ENCODE results near the gene JMJD8.

Gene JMJD8

GRCh38 chr16:642189-643049 lies 41.7 kb downstream of the JMJD8 start:
- DNase-seq (ENCODE audit: low read depth in 2 of 2, low spot score in 1 of 2), result no peak

DNA sequence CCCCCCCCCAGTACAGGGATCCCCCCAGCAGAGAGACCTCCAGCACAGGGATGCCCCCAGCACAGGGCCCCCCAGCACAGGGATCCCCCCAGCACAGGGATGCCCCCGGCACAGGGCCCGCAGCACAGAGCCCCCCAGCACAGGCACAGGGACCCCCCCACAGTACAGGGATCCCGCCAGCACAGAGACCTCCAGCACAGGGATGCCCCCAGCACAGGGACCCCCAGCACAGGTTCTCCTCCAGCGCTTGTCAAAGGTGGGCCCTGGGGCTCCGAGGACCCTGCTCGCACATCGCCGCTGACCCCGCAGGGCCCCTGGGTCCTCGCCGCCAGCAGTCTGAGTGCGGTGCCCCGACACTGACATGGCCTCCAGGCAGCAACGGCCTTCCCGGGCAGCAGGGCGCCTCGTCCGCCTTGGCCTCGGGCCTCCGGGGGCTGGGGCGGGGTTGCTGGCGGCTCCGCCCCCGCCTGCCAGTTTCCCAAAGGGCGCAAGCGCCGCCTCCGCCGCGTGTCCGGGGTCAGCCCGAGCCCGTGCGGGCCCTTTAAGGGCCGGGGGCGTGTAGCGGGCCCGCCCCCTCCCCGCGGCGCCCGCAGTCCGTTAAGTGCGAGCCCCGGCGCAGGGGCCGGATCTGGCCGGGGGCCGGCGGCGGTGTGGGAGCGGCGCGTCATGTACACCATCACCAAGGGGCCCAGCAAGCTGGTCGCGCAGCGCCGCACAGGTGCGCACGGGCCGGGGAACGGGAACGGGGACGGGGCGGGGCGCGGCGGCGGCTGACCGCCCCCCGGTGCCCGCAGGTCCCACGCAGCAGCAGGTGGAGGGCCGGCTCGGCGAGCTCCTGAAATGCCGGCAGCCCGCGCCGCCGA lies 42.6 kb downstream of the JMJD8 start, which contains the start of gene MCRIP2:
Gene MCRIP2, plus strand, starts transcription at position 503 of the 863 bp plus-strand sequence. Its CDS starts 164 bp downstream, at position 667.
- DNase-seq (ENCODE audit: low read depth in 2 of 2, low spot score in 1 of 2), result peak in 1 of 2 donors; percentile 15

DNA sequence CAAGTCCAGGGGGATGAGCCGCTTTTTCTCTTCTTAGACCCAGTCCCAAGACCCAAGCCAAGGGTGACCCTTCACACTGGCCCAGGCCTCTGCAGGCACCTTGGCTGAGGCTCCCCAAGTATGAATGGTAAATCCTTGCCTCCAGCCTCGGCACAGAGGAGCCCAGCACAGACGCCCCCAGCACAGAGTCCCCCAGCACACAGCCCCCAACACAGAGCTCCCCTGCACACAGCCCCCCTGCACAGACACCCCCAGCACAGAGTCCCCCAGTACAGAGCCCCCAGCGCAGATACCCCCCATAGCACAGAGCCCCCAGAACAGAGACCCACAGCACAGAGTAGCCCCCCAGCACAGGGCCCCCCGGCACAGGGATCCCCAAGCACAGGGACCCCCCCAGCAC lies 43.5 kb downstream of the JMJD8 start:
- DNase-seq (ENCODE audit: low read depth in 2 of 2, low spot score in 1 of 2), result no peak

- DNase-seq (ENCODE audit: low read depth in 2 of 2, low spot score in 1 of 2), result no peak
Observed at GRCh38 chr16:638836-639235, 45.3 kb downstream of the JMJD8 start.

DNA sequence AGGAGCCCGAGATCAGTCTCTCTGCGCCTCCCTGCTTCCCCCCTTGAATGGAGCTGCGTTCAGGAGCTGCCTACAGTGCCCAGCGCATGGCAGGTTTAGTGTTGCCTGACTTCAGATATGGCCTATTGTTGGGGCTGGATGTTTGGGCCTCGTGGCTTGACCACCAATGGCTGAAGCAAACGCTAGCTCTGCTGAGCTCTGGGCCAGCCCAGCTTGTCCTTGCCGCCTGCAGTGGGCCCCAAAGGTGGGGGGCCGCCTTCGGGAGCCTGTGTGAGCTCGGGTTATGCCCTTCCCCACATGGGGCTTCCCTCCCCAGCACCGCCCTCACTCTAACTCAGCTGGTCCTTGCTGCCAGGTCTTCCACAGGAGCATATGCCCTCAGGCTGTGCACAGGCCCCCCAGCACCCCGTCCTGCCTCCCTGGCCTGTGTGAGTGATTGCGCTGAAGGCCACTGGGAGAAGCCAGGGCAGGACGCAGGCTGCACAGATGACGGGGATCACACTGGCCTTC lies 46.0 kb downstream of the JMJD8 start:
- DNase-seq (ENCODE audit: low read depth in 2 of 2, low spot score in 1 of 2), result no peak

- DNase-seq (ENCODE audit: low read depth in 2 of 2, low spot score in 1 of 2), result peak; percentile 73 to 77
Observed at GRCh38 chr16:637081-638018, 46.8 kb downstream of the JMJD8 start.

GRCh38 chr16:636206-637080 lies 47.7 kb downstream of the JMJD8 start, which contains the start of gene METTL26:
METTL26 (minus strand) TSS chr16:636305; CDS start chr16:636290, 15 bp downstream.
- DNase-seq (ENCODE audit: low read depth in 2 of 2, low spot score in 1 of 2), result peak; percentile 81 to 84

GRCh38 chr16:635573-636205 lies 48.4 kb downstream of the JMJD8 start:
- no peak for DNase-seq (ENCODE audit: low read depth in 2 of 2, low spot score in 1 of 2)

GRCh38 chr16:634996-635395 lies 49.1 kb downstream of the JMJD8 start:
- no peak for DNase-seq (ENCODE audit: low read depth in 2 of 2, low spot score in 1 of 2)

DNA sequence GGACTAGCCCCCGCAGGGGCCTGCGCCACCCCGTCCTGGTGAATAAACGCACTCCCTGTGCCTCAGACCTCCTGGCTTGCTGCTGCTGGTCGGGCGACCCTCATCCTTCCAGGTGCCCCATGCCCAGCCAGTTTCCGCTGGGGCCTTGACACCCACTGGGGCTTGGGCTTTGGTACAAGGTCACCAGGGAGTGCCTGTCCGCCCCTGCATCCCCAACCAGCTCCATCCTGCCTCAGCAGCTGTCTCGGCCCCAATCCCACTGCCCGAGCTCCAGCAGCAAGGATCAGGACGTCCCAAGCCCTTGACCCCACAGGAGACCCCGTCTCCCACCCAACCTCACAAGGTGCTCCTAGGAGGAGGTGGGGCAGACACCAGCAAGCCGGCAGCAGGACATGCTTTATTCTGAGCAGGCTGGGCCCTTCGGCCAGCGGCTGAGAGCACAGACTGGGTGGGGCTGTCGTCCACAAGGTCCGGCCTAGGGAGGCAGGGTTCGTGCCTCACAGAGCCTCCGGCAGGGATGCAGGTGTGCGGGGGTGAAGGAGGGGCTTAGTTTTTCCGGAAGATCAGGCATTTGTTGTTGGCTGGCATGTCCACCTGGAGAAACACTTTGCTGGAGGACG lies 50.0 kb downstream of the JMJD8 start:
- DNase-seq (ENCODE audit: low read depth in 2 of 2, low spot score in 1 of 2), result no peak

DNA sequence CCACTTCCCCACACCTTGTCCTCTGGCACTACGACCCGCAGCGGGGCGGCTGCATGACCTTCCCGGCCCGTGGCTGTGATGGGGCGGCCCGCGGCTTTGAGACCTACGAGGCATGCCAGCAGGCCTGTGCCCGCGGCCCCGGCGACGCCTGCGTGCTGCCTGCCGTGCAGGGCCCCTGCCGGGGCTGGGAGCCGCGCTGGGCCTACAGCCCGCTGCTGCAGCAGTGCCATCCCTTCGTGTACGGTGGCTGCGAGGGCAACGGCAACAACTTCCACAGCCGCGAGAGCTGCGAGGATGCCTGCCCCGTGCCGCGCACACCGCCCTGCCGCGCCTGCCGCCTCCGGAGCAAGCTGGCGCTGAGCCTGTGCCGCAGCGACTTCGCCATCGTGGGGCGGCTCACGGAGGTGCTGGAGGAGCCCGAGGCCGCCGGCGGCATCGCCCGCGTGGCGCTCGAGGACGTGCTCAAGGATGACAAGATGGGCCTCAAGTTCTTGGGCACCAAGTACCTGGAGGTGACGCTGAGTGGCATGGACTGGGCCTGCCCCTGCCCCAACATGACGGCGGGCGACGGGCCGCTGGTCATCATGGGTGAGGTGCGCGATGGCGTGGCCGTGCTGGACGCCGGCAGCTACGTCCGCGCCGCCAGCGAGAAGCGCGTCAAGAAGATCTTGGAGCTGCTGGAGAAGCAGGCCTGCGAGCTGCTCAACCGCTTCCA lies 50.6 kb downstream of the JMJD8 start:
- no peak for DNase-seq (ENCODE audit: low read depth in 2 of 2, low spot score in 1 of 2)

DNA sequence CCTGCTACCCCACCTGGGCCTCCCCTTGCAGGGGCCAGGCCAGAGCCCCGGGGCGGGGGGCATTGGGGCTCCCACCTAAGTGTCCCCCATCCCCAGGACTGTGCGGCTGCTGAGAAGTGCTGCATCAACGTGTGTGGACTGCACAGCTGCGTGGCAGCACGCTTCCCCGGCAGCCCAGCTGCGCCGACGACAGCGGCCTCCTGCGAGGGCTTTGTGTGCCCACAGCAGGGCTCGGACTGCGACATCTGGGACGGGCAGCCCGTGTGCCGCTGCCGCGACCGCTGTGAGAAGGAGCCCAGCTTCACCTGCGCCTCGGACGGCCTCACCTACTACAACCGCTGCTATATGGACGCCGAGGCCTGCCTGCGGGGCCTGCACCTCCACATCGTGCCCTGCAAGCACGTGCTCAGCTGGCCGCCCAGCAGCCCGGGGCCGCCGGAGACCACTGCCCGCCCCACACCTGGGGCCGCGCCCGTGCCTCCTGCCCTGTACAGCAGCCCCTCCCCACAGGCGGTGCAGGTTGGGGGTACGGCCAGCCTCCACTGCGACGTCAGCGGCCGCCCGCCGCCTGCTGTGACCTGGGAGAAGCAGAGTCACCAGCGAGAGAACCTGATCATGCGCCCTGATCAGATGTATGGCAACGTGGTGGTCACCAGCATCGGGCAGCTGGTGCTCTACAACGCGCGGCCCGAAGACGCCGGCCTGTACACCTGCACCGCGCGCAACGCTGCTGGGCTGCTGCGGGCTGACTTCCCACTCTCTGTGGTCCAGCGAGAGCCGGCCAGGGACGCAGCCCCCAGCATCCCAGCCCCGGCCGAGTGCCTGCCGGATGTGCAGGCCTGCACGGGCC lies 51.4 kb downstream of the JMJD8 start:
- no peak for DNase-seq (ENCODE audit: low read depth in 2 of 2, low spot score in 1 of 2)

- DNase-seq (ENCODE audit: low read depth in 2 of 2, low spot score in 1 of 2), result no peak
Observed at GRCh38 chr16:631808-632358, 52.3 kb downstream of the JMJD8 start.

Data from stimulated activated CD8-positive, alpha-beta memory T cell treated with anti-CD3 and anti-CD28 coated beads, Interleukin-4, amount 100 ng/mL, for 1 hour (primary cell).